ENCODE results near the gene TIMP1. TPM values are rescaled to one million over a fixed set of nuclear protein-coding genes. Genes with fewer than 3 reads are reported as not detected.

TIMP1 gene
- total RNA-seq, 2 donors from 2014 or later: 63.5 to 74.8 TPM

DNA sequence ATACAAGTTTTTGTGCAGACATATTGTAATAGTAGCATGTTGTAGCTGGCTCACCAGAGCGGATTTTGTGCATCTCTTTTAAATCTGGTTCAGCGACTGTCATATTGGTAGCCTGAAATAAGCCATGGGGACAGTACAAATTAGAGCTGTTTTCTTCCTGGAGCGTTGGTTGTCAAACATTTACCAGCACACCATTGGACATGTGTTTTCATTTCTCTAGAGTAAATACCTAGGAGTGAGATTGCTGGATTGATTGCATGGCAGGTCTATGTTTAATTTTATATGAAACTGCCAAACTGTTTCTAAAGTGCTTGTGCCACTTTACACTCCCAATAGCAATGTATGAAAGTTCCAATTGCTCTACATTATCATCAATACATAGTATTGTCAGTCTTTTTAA lies 23.8 kb upstream of the TIMP1 start:
- Mint-ChIP-seq H3K27me3 (ENCODE audit: insufficient read depth) (no peaks in the 10 kb centered on the region), H3K27ac (no peak overlapping the region), H3K9me3 (peaks cover 47% of the 10 kb centered on the region), H3K36me3 (ENCODE audit: low read depth) (peaks cover 3% of the 10 kb centered on the region), H3K4me3 (no peak overlapping the region), H3K4me1 (peaks cover 4% of the 10 kb centered on the region)
- 95 to 100% methylated on average over 2 to 3 of the region's 3 CpGs for WGBS, 2 experiments (ENCODE audit: insufficient coverage in 1 of 2, insufficient read length in 1 of 2)
- Histone ChIP-seq H3K4me1 (ENCODE audit: control insufficient read depth, insufficient read depth, low read length) (no peaks in the 10 kb centered on the region), H3K4me3 (ENCODE audit: low read length) (no peak overlapping the region), H3K27me3 (ENCODE audit: control insufficient read depth, insufficient read depth, low read length, poor library complexity, severe bottlenecking) (no peaks in the 10 kb centered on the region), H3K36me3 (ENCODE audit: control insufficient read depth, insufficient read depth, low read length) (peaks cover 6% of the 10 kb centered on the region), H3K27ac (ENCODE audit: low read depth, low read length) (no peak overlapping the region), H3K9ac (ENCODE audit: extremely low read depth, low read length, poor library complexity, severe bottlenecking) (no peak overlapping the region), H3K9me3 (ENCODE audit: control insufficient read depth, low read length) (no peaks in the 10 kb centered on the region)
- no peak for TF ChIP-seq CTCF (conservative IDR thresholded peaks at IDR 0.05)
- DNase-seq: no peak

GRCh38 chrX:47560179-47560933 lies 21.9 kb upstream of the TIMP1 start:
- Histone ChIP-seq H3K27me3 (ENCODE audit: control insufficient read depth, insufficient read depth, low read length, poor library complexity, severe bottlenecking) (no peaks in the 10 kb centered on the region), H3K27ac (ENCODE audit: low read depth, low read length) (no peak overlapping the region), H3K9ac (ENCODE audit: extremely low read depth, low read length, poor library complexity, severe bottlenecking) (peak overlapping the region; percentile 18), H3K4me1 (ENCODE audit: control insufficient read depth, insufficient read depth, low read length) (no peaks in the 10 kb centered on the region), H3K4me3 (ENCODE audit: low read length) (peak overlapping the region; percentile 92), H3K9me3 (ENCODE audit: control insufficient read depth, low read length) (no peaks in the 10 kb centered on the region), H3K36me3 (ENCODE audit: control insufficient read depth, insufficient read depth, low read length) (peaks cover 25% of the 10 kb centered on the region)
- no peak for TF ChIP-seq CTCF (conservative IDR thresholded peaks at IDR 0.05)
- peaks cover 17% of the 10 kb centered on the region for H3K36me3 Mint-ChIP-seq (ENCODE audit: low read depth)
- DNase-seq: no peak
- peaks cover 4% of the 10 kb centered on the region for H3K4me1 Mint-ChIP-seq
- no peaks in the 10 kb centered on the region for H3K27me3 Mint-ChIP-seq (ENCODE audit: insufficient read depth)
- peaks cover 53% of the 10 kb centered on the region for H3K9me3 Mint-ChIP-seq
- WGBS, 2 experiments (ENCODE audit: insufficient coverage in 1 of 2, insufficient read length in 1 of 2): 14 to 20% methylated on average over 5 to 15 of the region's 15 CpGs
- H3K27ac Mint-ChIP-seq: peak overlapping the region; percentile 93
- peak overlapping the region; percentile 79 for H3K4me3 Mint-ChIP-seq

DNA sequence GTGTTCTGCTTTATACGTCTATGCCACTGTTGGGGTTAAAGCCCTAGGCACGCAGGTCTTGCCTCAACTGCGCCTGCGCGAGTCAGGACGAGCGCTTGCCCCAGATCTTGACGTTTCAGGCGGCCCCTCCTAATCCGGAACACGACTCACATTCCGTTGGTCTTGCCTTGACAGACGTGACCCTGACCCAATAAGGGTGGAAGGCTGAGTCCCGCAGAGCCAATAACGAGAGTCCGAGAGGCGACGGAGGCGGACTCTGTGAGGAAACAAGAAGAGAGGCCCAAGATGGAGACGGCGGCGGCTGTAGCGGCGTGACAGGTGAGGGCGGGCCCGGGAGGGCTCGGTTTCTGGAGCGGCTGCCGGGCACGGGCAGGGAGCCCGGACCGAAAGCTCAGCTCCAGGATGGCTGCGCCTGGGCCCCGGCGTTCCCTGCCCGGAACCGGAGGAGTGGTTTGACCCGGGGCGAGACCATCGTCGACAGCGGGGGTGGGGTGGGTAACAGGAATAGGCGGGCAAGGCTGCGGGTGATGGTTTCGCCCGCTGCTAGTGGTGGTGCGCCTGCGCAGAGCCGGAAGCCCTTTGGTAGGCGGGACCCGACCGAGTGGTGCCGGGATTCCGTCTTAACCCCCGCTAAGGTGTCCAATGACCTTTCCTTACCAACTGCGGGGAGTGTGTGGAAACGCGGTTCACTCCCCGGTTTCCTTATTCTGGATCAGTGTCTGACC lies 21.1 kb upstream of the TIMP1 start, which contains the start of gene ARAF:
Gene ARAF (plus strand): TSS at position 272 of the 725 bp plus-strand sequence. CDS start 1,763 bp downstream, outside the sequence.
- no peak for TF ChIP-seq CTCF (conservative IDR thresholded peaks at IDR 0.05)
- Mint-ChIP-seq H3K36me3 (ENCODE audit: low read depth) (peaks cover 18% of the 10 kb centered on the region), H3K27me3 (ENCODE audit: insufficient read depth) (no peaks in the 10 kb centered on the region), H3K27ac (peak within 1 kb of the TSS; percentile 93), H3K4me1 (peaks cover 4% of the 10 kb centered on the region), H3K9me3 (peaks cover 54% of the 10 kb centered on the region), H3K4me3 (peak within 1 kb of the TSS; percentile 79)
- H3K4me1 ChIP-seq (ENCODE audit: control insufficient read depth, insufficient read depth, low read length): no peaks in the 10 kb centered on the region
- no peaks in the 10 kb centered on the region for H3K27me3 ChIP-seq (ENCODE audit: control insufficient read depth, insufficient read depth, low read length, poor library complexity, severe bottlenecking)
- peaks cover 26% of the 10 kb centered on the region for H3K36me3 ChIP-seq (ENCODE audit: control insufficient read depth, insufficient read depth, low read length)
- no peaks in the 10 kb centered on the region for H3K9me3 ChIP-seq (ENCODE audit: control insufficient read depth, low read length)
- 0% methylated on average over 12 to 59 of the region's 59 CpGs for WGBS, 2 experiments (ENCODE audit: insufficient coverage in 1 of 2, insufficient read length in 1 of 2)
- H3K4me3 ChIP-seq (ENCODE audit: low read length): peak within 1 kb of the TSS; percentile 92
- DNase-seq: peak; percentile 99
- H3K9ac ChIP-seq (ENCODE audit: extremely low read depth, low read length, poor library complexity, severe bottlenecking): peak within 1 kb of the TSS; percentile 68
- peak within 1 kb of the TSS; percentile 83 for H3K27ac ChIP-seq (ENCODE audit: low read depth, low read length)

Measured in endodermal cell (in vitro differentiated cells).